ENCODE data around the gene FGF12.
"Not testable (repeated sequence)": the region's sequence is repeated elsewhere in the genome, so short reads cannot be mapped to it uniquely, and the experiment has no call there.

FGF12 gene

DNA sequence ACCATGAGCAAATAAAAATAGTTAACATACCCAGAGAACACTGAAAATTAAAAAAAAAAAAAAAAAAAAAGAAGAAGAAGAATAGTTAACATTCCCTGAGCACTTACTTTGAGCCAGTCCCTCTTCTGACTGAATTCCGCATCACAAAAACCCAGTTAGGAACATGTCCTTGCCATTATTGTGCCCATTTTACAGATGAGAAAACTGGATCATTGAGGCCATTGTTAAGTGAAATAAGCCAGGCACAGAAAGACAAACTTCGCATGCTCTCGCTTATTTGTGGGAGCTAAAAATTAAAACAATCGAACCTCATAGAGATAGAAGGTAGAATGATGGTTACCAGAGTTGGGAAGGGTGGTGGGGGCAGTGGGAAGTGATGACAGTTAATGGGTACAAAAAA is 119.5 kb downstream of the FGF12 start:
- Histone ChIP-seq H3K27me3 (ENCODE audit: control insufficient read depth, insufficient read depth, low read length, poor library complexity, severe bottlenecking) (no peaks in the 10 kb centered on the region), H3K4me3 (ENCODE audit: insufficient read depth, low read depth, low read length) (no peak overlapping the region), H3K27ac (ENCODE audit: insufficient read depth, low read depth, low read length, poor library complexity, severe bottlenecking) (no peak overlapping the region), H3K9me3 (ENCODE audit: control insufficient read depth, low read length) (no peaks in the 10 kb centered on the region), H3K36me3 (ENCODE audit: control insufficient read depth, insufficient read depth, low read length) (no peaks in the 10 kb centered on the region), H3K4me1 (ENCODE audit: control insufficient read depth, insufficient read depth, low read length) (no peaks in the 10 kb centered on the region)
- 79 to 84% methylated on average over 4 of the region's 4 CpGs for WGBS, 2 experiments

- WGBS, 2 experiments: 97 to 100% methylated on average over 1 to 2 of the region's 2 CpGs
- H3K9me3 ChIP-seq (ENCODE audit: control insufficient read depth, low read length): no peaks in the 10 kb centered on the region
Observed at GRCh38 chr3:192597913-192598312, 129.4 kb downstream of the FGF12 start.

DNA sequence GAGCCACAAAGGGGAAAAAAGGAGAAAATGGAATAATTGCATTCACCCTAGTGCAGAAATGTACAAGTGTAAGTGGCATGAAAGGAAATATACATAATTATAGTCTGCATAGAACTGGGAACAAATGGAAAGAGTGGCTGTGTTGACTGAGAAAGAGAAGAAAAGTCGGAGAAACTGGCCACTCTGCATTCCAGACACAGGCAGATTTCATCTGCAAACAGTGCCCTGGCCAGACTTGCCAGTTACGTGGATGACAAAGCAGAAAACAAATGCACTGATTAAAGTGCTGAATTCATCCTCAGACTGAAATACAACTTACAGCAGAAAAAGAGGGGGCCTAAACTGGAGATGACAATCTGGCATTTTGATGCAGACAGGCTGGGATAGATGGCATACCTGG is 129.8 kb downstream of the FGF12 start:
- no peak overlapping the region for H3K4me3 ChIP-seq (ENCODE audit: insufficient read depth, low read depth, low read length)
- no peak overlapping the region for H3K27ac ChIP-seq (ENCODE audit: insufficient read depth, low read depth, low read length, poor library complexity, severe bottlenecking)
- H3K9me3 ChIP-seq (ENCODE audit: control insufficient read depth, low read length): no peaks in the 10 kb centered on the region

More at GRCh38 chr3:192597913-192598312, 129.4 kb downstream of the FGF12 start:
- no peaks in the 10 kb centered on the region for H3K27me3 ChIP-seq (ENCODE audit: control insufficient read depth, insufficient read depth, low read length, poor library complexity, severe bottlenecking)
- H3K27ac ChIP-seq (ENCODE audit: insufficient read depth, low read depth, low read length, poor library complexity, severe bottlenecking): no peak overlapping the region
- H3K36me3 ChIP-seq (ENCODE audit: control insufficient read depth, insufficient read depth, low read length): no peaks in the 10 kb centered on the region
- no peaks in the 10 kb centered on the region for H3K4me1 ChIP-seq (ENCODE audit: control insufficient read depth, insufficient read depth, low read length)
- H3K4me3 ChIP-seq (ENCODE audit: insufficient read depth, low read depth, low read length): no peak overlapping the region

GRCh38 chr3:192578729-192579128 is 148.6 kb downstream of the FGF12 start:
- no peak overlapping the region for H3K4me3 ChIP-seq (ENCODE audit: insufficient read depth, low read depth, low read length)
- 91 to 96% methylated on average over 3 of the region's 3 CpGs for WGBS, 2 experiments
- H3K27ac ChIP-seq (ENCODE audit: insufficient read depth, low read depth, low read length, poor library complexity, severe bottlenecking): no peak overlapping the region
- H3K4me1 ChIP-seq (ENCODE audit: control insufficient read depth, insufficient read depth, low read length): no peaks in the 10 kb centered on the region
- H3K27me3 ChIP-seq (ENCODE audit: control insufficient read depth, insufficient read depth, low read length, poor library complexity, severe bottlenecking): no peaks in the 10 kb centered on the region
- no peaks in the 10 kb centered on the region for H3K36me3 ChIP-seq (ENCODE audit: control insufficient read depth, insufficient read depth, low read length)
- H3K9me3 ChIP-seq (ENCODE audit: control insufficient read depth, low read length): no peaks in the 10 kb centered on the region

More for the DNA sequence above, 129.8 kb downstream of the FGF12 start:
- Histone ChIP-seq H3K4me1 (ENCODE audit: control insufficient read depth, insufficient read depth, low read length) (no peaks in the 10 kb centered on the region), H3K27me3 (ENCODE audit: control insufficient read depth, insufficient read depth, low read length, poor library complexity, severe bottlenecking) (no peaks in the 10 kb centered on the region), H3K36me3 (ENCODE audit: control insufficient read depth, insufficient read depth, low read length) (no peaks in the 10 kb centered on the region)
- WGBS, 2 experiments: 82 to 93% methylated on average over 2 of the region's 2 CpGs

DNA sequence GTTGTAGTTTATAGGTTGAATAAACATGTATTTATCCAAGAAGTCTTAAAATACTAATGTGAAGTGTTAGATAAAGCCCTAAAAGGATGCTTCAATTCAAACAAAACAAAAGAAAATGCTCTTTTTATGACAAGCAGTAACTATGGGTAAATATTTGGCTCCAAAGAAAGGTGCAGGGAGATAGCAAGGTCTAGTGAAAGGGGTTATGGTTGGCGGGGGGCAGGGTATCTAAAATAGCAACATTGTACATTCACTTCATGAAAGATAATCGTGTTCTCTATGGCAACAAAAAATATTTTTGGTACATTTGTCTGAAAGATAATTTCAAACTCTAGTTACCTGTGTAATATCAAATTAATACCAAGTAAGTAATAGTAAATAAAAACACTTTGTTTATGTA is 149.5 kb downstream of the FGF12 start:
- Histone ChIP-seq H3K27ac (ENCODE audit: insufficient read depth, low read depth, low read length, poor library complexity, severe bottlenecking) (no peak overlapping the region), H3K4me1 (ENCODE audit: control insufficient read depth, insufficient read depth, low read length) (no peaks in the 10 kb centered on the region), H3K9me3 (ENCODE audit: control insufficient read depth, low read length) (no peaks in the 10 kb centered on the region), H3K27me3 (ENCODE audit: control insufficient read depth, insufficient read depth, low read length, poor library complexity, severe bottlenecking) (no peaks in the 10 kb centered on the region), H3K36me3 (ENCODE audit: control insufficient read depth, insufficient read depth, low read length) (no peaks in the 10 kb centered on the region), H3K4me3 (ENCODE audit: insufficient read depth, low read depth, low read length) (no peak overlapping the region)
- 67% methylated on average over 1 of the region's 2 CpGs; no CpG with 5 or more reads in 1 of the 2 experiments for WGBS, 2 experiments

- H3K9me3 ChIP-seq (ENCODE audit: control insufficient read depth, low read length): no peaks in the 10 kb centered on the region
- 70 to 96% methylated on average over 1 of the region's 1 CpG for WGBS, 2 experiments
- no peaks in the 10 kb centered on the region for H3K27me3 ChIP-seq (ENCODE audit: control insufficient read depth, insufficient read depth, low read length, poor library complexity, severe bottlenecking)
- no peaks in the 10 kb centered on the region for H3K4me1 ChIP-seq (ENCODE audit: control insufficient read depth, insufficient read depth, low read length)
- H3K27ac ChIP-seq (ENCODE audit: insufficient read depth, low read depth, low read length, poor library complexity, severe bottlenecking): no peak overlapping the region
- no peaks in the 10 kb centered on the region for H3K36me3 ChIP-seq (ENCODE audit: control insufficient read depth, insufficient read depth, low read length)
- no peak overlapping the region for H3K4me3 ChIP-seq (ENCODE audit: insufficient read depth, low read depth, low read length)
Observed at GRCh38 chr3:192577271-192577670, 150.1 kb downstream of the FGF12 start.

DNA sequence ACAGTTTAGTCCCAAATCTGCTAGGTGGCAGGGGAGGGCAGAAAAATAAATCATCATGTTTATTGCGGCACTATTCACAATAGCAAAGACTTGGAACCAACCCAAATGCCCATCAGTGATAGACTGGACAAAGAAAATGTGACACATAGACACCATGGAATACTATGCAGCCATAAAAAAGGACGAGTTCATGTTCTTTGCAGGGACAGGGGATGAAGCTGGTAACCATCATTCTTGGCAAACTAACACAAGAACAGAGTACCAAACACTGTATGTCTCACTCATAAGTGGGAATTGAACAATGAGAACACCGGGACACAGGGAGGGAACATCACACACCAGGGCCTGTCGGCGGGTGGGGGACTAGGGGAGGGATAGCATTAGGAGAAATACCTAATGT is 150.6 kb downstream of the FGF12 start:
- H3K9me3 ChIP-seq (ENCODE audit: control insufficient read depth, low read length); H3K27me3 ChIP-seq (ENCODE audit: control insufficient read depth, insufficient read depth, low read length, poor library complexity, severe bottlenecking); H3K27ac ChIP-seq (ENCODE audit: insufficient read depth, low read depth, low read length, poor library complexity, severe bottlenecking); H3K36me3 ChIP-seq (ENCODE audit: control insufficient read depth, insufficient read depth, low read length); H3K4me3 ChIP-seq (ENCODE audit: insufficient read depth, low read depth, low read length); H3K4me1 ChIP-seq (ENCODE audit: control insufficient read depth, insufficient read depth, low read length): not testable (repeated sequence)
- 95% methylated on average over 5 of the region's 5 CpGs for WGBS, 2 experiments

GRCh38 chr3:192575879-192576506 is 151.3 kb downstream of the FGF12 start:
- Histone ChIP-seq H3K9me3 (ENCODE audit: control insufficient read depth, low read length) (no peaks in the 10 kb centered on the region), H3K27me3 (ENCODE audit: control insufficient read depth, insufficient read depth, low read length, poor library complexity, severe bottlenecking) (peaks cover 1% of the 10 kb centered on the region), H3K4me1 (ENCODE audit: control insufficient read depth, insufficient read depth, low read length) (no peaks in the 10 kb centered on the region), H3K4me3 (ENCODE audit: insufficient read depth, low read depth, low read length) (no peak overlapping the region), H3K36me3 (ENCODE audit: control insufficient read depth, insufficient read depth, low read length) (no peaks in the 10 kb centered on the region), H3K27ac (ENCODE audit: insufficient read depth, low read depth, low read length, poor library complexity, severe bottlenecking) (no peak overlapping the region)
- WGBS, 2 experiments: 78 to 86% methylated on average over 2 to 3 of the region's 3 CpGs

- H3K4me1 ChIP-seq (ENCODE audit: control insufficient read depth, insufficient read depth, low read length): no peaks in the 10 kb centered on the region
- no peaks in the 10 kb centered on the region for H3K9me3 ChIP-seq (ENCODE audit: control insufficient read depth, low read length)
- no peak overlapping the region for H3K4me3 ChIP-seq (ENCODE audit: insufficient read depth, low read depth, low read length)
- H3K36me3 ChIP-seq (ENCODE audit: control insufficient read depth, insufficient read depth, low read length): no peaks in the 10 kb centered on the region
- H3K27ac ChIP-seq (ENCODE audit: insufficient read depth, low read depth, low read length, poor library complexity, severe bottlenecking): no peak overlapping the region
- peaks cover 5% of the 10 kb centered on the region for H3K27me3 ChIP-seq (ENCODE audit: control insufficient read depth, insufficient read depth, low read length, poor library complexity, severe bottlenecking)
- 91 to 92% methylated on average over 2 of the region's 2 CpGs for WGBS, 2 experiments
Observed at GRCh38 chr3:192573240-192573639, 154.1 kb downstream of the FGF12 start.

DNA sequence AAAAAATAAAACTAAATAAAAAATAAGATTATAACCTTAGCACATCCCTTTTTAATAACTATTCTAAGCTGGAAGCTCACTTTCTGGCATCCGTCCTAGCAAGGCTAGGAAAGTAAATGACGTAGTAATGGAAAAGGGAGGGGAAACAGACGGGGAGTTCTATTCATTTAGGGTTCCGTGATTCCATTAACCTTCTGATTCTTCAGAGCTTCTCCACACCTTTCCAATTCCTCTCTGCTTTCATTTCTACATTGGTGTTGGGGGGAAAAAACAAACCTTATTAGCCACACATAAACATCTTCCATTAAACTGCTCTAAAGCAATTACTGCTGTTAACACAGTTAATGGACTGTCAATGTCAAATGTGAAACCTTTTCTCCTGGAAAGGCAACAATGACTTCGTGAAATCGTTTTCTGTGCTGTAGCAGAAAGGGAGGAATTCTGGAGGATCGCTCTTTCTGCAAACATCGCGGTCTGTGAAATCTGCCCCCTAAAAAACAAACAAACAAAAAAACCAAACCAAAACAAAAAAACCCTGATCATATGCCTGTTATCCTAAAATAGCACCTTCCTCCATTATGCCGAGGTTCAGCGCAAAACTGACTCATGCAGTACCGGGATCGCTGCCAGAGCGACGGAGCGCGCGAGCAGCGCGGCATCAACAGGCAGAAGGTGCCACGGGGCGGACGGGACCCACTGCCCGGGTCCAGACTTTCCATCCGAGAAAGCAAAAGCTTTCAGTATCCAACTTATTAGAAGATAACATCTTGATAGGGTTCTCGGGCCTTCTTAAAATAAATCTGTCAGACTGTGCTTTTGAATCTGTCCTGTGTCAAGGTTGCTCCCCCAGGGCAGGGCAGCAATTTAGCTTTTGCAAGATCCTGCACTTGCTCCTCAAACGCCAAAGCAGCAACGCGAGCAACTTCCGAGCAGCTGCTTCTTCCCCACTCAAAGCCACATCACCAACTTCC is 156.2 kb downstream of the FGF12 start:
- H3K27me3 ChIP-seq (ENCODE audit: control insufficient read depth, insufficient read depth, low read length, poor library complexity, severe bottlenecking): peaks cover 5% of the 10 kb centered on the region
- no peaks in the 10 kb centered on the region for H3K4me1 ChIP-seq (ENCODE audit: control insufficient read depth, insufficient read depth, low read length)
- no peaks in the 10 kb centered on the region for H3K36me3 ChIP-seq (ENCODE audit: control insufficient read depth, insufficient read depth, low read length)
- no peak overlapping the region for H3K4me3 ChIP-seq (ENCODE audit: insufficient read depth, low read depth, low read length)
- H3K9me3 ChIP-seq (ENCODE audit: control insufficient read depth, low read length): no peaks in the 10 kb centered on the region
- 83 to 84% methylated on average over 29 to 30 of the region's 30 CpGs for WGBS, 2 experiments
- H3K27ac ChIP-seq (ENCODE audit: insufficient read depth, low read depth, low read length, poor library complexity, severe bottlenecking): no peak overlapping the region
